Fibroblast of skin of left quadriceps (primary cell): Measurements from ENCODE around the gene PREX1.

ENCODE experiments used
- DNase-seq, 2 experiments: peaks; one replicate each; pipeline ENCODE4 v3.0.0-alpha.2; 2013; ENCODE audit warnings: low read depth in 2 of 2

PREX1 gene

DNA sequence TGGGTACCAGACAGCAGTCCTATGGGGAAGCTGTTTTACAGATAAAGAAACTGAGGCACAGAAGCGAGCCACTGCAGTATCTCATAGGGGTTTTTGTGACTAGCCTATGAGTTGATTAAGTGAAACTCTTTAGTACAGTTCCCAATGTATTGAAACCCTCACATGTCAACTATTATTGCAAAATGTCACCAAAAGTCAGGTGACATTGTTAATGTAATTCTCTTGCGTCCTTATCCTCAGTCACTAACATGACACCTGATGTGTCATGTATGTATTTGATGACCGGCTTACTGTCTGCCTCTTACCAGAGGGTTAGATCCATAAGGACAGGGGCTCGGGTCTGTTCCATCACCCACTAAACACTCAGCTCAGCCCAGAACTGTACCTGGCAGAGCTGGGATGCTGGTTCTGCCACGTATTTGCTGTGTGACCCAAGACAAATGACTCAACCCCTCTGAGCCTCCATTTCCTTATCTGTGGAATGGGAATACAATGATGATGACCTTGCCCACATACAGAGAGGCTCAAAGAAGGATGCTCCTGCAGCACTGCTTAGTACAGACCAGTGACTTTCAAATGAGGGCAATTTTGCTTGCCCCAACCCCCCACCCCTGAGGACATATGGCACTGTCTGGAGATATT is 32.9 kb downstream of the PREX1 start:
- DNase-seq = no peak

DNA sequence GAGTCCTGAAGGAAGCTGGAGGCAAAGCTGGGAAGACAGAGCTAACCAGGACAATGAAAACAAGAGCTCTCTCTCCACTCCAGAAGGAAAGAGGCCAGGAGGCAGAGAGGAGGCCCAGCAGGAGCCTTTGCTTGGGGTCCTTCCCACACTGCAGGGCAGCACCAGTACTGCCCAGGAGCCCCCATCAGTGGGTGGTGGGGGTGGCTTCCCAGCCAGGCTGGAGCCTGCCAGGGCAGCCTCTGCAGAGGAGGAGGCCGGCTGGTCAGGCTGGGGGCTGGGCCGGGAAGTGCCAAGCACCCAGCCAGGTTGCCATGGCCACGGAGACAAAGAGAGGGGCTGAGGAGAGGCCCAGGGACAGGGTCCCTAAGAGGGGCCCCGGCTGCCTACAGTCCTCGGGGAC is 33.4 kb downstream of the PREX1 start:
- no peak for DNase-seq

DNA sequence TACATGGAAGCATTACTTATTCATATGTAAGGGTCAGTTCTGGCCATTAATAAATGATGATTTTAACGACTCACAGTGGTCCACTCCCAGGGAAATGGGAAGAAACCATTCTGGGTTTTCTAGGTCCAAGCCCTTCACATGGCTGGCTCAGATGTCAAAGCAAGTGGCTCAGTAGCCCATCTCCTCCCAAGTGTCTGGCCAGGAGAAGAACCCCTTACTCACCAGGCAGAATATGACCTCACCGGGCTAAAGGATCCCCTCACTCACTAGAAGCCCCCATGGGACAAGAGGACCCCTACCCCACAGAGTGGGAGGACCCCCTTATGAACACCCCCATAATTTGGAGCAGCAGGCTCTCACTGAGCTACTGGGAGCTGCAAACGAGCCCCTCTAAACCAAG is 34.0 kb downstream of the PREX1 start:
- no peak for DNase-seq

DNA sequence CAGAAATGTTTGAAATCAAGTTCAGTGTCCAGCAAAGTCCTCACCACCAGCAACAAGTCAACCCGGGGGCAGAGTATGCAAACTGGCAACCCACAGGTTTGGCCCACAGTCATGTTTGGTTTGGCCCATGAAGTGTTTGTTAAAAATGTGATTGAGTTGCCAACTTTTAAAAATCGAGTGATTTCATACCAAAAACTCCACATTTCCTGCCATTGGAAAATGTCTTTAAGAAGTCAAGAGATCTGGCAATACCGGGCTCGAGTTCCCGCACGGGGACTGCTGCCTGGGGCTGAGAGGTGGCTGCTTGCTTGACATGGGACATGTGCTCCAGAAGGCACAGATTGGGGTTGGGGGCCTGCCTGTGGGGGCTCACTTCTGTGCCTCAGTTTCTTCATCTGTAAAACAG is 36.1 kb downstream of the PREX1 start:
- DNase-seq = no peak

DNA sequence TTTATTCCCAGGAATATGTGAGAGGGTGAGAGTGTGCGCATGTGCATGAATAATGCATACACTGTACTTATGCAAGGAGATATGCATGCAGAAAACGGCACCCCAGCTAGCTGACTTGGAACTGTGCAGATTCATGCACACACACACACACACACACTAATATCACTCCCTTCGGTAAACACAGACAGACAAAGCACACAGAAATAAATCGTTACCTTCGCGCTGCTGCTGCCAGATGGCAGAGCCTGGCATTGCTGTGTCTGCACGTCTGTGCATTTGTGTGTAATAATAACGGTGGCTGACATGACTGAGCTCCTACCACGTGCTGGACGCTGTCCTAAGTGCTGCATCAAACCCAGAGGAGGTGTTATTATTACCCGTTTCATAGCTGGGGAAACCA is 36.8 kb downstream of the PREX1 start:
- no peak for DNase-seq

DNA sequence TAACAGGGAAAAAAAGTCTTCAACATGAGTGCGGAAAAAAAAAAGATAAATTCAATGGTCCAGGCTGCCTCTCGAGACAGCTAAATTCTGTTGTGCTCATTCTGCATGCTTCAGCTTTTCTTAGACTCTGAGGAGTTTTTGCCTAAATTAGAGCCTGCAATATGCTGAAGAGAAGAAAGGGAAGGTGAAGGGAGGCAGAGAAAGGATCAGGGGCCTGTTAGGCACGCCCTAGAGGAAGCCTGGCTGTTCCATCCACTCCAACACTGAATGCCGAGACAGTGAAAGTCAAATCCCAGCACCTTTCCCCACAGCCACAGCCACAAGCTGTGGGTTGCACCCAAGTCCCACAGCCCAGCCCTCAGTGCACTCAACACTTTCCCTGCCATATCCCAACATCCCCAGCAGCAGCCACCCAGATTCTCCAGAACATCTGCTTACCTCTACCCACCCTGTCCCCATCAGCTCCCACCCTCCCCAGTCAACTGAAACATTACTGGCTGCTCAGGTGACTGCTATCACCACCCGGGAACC is 37.3 kb downstream of the PREX1 start:
- no peak for DNase-seq

DNA sequence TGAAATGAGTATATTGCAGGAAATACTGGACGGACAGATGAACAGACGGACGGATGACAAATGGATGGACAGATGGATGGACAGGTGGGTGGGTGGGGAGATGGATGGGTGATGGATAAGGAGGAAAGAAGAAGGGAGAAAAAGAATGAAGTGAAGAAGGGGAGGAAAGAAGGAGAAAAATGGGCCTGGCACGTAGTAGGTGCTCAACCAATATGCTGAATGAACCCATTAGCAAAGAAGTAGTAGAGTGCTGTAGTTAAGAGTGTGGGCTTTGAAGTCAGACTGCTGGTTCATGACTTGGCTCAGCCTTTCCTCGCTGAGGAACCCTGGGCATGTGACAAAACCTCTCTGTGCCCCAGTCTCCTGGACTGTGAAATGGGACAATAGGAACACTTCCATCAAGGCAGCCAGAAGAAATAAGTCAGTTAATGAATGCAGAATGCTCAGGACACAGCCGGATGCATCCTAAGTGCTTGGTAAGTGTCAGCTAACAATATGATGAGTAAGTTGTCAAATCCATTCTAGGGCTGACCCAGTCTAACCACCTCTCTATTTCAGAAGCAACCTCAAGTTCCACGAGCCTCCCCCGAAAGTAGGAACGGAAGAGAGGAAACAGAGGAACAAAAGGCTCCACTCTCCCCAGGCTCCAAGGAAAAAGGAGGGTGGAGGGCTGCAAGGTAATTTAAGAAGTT is 37.9 kb downstream of the PREX1 start:
- no peak for DNase-seq

DNA sequence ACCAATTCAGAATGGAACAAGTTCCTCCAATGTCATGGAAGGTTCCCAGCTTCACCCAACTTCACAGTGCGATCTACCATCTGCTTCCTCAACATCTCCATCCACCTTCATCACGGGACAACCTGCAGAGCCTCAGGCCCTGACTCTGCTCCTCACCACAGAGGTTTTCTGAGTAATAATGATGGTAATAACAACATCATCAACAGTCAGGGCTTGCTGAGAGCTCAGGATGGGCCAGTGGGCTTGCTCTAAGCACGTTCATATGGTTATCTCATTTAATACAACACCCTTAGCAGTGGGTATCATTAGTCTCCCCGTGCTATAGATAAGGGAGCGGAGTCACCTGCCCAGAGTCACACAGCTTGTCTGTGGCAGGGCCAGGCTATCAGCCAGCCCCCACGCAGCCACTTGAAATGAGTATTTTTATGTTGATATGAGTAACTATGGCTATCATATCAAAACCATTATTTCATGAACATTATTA is 38.6 kb downstream of the PREX1 start:
- no peak for DNase-seq

DNA sequence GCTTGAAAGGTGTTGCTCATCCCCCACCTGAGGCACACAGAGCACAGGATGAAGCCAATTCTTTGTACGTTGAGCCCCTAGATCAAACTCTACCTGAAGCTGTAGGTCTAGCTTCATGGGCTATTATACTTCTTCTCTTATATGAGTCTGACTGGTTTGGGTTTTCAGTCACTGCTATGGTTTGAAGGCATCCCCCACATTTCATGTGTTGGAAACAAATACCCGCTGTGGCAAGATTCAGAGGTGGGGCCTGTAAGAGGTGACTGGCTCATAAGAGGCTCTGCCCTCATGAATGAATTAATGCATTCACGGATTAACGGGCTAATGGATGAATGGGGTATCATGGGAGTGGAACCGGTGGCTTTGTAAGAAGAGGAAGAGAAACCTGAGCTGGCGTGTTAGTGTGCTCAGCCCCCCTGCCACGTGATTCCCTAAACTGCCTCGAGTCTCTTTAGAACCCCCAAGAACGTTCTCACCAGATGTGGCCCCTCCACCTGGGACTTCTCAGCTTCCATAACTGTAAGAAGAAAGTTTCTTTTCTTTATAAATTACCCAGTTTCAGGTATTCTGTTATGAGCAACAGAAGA is 39.2 kb downstream of the PREX1 start:
- DNase-seq = no peak

DNA sequence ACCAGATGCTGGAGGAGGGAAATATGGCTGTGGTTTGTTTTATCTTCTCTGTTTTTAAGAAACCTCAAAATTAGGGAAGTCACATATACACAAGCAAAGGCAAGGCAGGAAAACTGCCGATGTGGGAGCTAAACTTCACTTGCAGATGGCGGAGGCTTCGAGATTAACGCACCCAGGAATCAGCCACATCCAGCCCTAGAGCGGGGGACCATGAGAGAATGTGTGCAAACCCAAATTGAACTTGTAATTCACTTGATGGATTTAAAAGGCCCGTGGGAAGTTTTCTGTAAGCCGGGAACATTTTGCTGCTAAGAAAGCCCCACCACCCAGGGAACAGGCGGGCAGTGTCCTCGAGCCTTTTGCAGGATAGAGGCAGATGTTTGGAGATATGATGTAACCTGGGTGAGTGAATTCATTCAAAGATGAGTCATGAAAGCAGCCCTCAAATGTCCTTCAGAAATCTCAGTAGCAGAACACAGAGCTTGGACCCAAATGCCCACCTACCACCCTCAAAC is 39.9 kb downstream of the PREX1 start:
- peak; percentile 69 to 74 for DNase-seq

DNA sequence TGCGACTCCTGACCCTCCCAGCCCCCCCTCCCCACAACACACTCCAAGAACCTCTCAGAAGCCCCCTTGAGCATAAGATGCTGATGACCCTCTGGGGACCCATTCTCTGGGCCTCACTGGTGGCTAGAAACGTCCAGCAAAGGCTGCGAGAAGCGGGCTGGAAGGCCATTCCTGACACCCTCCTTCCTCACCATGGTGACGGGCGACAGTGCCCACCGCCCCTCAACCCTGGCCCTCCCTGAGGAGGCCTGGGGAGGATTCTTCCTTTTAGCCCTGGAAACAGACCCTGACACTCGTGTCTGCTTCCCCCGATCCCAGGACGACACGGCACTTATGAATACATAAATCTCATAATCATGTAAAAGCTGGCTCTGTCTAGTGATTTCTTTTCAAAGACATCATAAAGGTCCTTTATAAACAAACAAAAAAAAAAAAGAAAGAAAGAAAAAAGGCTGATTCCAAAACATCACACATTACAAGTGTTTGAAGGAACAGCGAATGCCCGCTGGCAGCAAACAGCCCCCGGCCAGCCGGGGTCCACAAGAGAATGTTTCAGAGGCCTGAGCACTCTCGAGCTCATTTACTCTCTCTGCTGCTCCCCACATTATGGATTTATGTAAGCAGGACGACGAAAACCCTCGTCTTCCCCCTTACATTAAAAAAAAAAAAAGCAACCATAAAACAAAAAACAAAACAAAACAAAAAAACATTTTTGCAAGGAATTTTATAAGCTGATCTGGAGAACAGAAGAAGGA is 40.7 kb downstream of the PREX1 start:
- no peak for DNase-seq

DNA sequence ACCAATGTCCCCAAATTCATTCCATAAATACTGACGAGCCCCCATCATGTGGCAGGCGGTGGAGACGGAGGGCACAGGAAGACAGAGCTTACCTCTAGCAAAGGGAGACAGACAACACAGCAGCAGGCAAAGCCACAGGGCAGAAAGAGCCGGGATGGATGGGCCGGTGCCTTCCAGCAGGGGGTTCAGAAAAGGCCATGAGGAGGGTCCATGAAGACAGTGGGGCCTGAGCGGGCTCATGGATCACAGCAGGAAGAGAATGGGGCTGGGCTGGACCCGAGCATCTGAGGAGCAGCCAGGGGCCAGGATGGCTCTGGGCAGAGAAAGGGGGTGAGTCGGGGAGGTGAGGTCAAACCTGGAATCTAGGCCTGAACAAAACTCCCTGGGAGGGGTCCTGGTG is 42.0 kb downstream of the PREX1 start:
- DNase-seq = no peak

DNA sequence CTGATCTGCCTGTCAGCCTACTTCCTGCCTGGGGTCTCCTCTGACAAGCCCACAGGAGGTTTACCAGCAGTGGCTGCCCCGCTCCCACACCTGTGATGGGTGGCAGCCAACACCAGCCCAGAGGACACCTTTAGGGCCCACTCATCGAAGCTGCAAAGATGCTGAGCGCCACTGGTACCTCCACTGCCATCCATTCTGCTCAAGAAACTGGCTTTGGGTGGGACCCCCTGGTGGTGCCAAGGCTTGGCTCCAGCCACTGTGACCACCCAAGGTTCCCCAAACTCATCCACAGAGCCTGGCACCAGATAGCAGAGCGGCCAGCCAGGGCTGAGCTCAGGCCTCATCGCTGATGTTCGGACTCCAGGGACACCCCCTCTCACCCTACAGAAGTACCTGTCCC is 42.5 kb downstream of the PREX1 start:
- no peak for DNase-seq

DNA sequence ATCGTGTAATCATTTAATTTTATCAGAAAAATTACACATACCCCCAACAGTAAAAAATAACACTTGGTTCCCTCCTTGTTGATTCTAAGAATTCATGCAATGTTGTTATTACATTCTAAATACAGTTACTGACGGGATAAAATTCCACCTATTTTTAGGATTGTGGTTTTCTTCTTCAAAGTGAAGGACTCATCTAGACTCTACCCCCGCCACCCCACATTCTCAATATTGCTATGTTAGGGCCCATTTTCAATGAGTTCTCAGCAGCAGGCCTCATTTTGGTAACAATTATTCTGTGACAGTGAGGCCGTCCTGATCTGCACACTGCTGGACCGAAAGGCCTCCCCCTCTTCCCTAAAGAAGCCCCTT is 43.5 kb downstream of the PREX1 start:
- no peak for DNase-seq

DNA sequence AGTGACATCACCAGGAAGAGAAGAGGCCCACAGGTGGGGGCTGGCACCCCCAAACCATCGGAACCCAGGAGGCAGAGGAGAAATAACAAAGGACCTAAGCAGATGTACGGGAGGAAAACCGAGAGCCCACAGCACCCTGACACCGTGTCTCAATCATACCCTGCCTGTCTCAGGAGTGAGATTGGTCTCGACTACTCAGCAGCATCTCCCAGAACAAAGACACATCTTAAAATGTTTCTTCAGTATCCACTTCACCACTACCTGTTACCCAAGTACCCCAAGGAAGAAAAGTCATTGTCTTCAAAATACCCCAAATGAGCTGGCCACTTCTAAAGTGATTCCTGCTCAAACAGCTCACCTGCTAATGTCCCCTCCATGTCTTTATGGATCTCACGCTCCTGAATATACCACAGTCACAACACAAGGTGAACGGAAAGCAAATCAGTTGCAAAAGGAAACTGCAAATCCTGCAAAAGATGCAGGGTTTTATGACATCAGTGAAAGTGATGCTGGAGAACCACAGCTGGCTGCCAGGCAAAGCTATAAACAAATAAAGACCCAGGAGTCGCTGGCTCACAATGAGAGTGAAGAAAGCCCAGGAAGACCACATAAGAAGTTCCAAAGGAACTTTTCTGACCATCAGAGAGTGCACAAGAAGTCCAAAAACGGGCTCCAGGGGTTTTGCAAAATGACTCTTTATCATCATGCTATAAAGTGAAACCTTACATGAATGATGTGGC is 44.1 kb downstream of the PREX1 start:
- DNase-seq = no peak

DNA sequence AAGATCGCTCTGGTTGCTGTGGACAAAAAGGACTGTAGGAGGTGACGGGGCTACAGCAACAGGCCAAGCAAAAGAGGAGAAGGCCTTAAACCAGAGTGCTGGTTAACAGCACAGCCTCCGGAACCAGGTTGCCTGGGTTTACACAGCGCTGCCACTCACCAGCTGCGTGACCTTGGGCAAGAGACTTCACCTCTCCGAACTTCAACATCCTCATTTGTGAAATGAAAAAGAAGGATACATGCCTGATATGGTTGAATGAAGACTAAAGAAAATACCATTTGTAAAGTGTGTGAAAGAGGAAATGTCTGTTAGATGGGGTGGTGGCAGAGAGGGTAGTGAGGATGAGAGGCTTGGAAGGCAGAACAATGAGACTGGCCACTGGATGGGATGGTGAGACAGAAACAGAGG is 44.9 kb downstream of the PREX1 start:
- DNase-seq = no peak

DNA sequence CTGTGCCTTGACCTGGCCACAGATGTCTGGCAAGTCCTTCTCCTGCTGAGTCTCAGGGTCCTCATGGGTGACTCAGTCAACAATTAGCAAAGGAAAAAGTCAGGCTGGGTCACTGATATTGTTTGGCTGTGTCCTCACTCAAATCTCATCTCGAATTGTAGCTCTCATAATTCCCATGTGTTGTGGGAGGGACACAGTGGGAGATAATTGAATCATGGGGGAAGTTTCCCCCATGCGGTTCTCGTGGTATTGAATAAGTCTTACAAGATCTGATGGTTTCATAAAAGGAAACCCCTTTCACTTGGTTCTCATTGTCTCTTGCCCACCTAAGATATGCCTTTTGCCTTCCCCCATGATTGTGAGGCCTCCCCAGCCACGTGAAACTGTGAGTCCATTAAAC is 45.7 kb downstream of the PREX1 start:
- no peak for DNase-seq

DNA sequence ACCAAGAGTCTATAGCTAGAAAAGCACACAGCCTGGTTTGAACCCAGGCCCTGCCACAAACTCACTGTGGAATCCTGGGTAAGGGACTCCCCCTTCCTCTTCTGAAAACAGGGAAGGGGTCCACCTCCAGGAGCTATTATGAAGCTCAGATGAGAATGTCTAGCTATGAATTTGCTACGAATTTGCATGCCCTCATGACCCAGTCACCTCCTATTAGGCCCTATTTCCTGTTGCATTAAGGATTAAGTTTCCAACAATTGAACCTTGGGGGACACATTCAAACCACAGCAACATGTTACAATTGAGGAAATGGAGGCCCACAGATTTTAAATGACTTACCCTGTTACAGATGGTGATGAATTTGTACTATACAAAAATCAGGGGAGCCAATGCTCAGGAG is 46.2 kb downstream of the PREX1 start:
- DNase-seq = no peak

DNA sequence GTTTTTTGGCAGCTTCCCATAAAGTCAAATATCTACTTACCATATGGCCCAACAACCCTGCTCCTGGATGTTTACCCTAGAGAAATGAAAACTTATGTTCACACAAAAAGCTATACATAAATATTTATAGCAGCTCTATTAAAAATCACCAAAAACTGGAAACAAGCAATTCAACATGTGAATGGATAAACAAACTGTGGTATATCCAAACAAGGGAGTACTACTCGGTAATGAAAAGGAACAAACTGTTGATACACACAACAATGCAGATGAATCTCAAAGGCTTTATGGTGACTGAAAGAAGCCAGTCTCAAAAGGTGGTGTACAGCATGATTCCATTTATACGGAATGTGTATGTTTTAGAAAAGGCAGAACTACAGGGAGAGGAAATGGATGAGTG is 48.4 kb downstream of the PREX1 start:
- DNase-seq = no peak

DNA sequence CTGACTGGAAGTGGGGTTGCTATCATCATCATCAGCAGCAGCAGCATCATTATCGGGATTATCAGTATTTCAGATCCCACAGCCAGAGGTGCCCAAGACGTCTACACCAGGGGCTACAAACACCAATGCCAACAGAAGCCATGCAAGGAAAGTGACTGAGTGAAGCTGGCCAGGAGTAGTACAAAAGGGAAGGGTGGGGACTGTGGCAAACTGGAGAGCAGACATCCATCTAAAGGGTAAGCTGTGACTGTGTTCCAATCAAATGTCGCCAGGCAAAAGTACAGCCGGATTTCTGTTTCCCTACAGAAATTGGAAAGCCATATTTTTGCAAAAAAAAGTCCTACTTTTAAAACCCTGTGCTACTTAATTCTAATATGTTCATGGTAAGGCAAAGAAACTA is 50.0 kb downstream of the PREX1 start:
- DNase-seq = no peak

DNA sequence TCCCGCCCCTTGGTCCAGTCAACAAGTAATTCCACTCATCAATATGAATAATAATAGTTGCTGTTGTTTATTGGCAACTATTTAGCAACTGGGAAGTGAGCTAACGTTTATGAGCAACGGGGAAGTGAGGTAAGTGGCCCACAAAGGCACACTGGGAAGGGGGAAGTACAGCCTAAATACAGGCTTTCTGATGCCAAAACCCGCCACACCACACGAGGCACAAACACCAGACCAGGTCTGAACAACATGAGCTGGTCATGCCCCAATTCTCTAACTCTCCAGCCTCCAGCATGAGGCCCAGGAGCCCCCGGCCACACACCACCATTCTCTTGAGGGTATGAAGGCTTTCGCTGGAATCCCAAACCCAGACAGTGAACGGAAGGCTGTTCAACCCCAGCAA is 50.8 kb downstream of the PREX1 start:
- no peak for DNase-seq
